HepG2 (cell line): ENCODE measurements around the gene NUP85. TPM values are rescaled to one million over a fixed set of nuclear protein-coding genes. Genes with fewer than 3 reads are reported as not detected.

Experiments
- NFKBIZ ChIP-seq: IDR thresholded peaks from 2 replicates; pipeline ENCODE4 v1.6.1; 2018; ENCODE audit warnings: missing genetic modification reagents, missing compliant biosample characterization
- RBFOX2 ChIP-seq: fragments of 200-400 bp; formaldehyde crosslinking; IDR thresholded peaks from 2 replicates; pipeline ENCODE4 v1.6.1; 2017; ENCODE audit warnings: low read depth, mild to moderate bottlenecking, low read length
- SOX6 ChIP-seq, 2 experiments: fragments of 450-650 bp in 1 of 2; sonication (generic) in 1 of 2; formaldehyde crosslinking in 1 of 2; IDR thresholded peaks; 2 replicates each; pipeline versions ENCODE4 v1.4.0 to v1.6.1; 2017 to 2020; ENCODE audit warnings: antibody characterized with exemption in 1 of 2, mild to moderate bottlenecking in 1 of 2, missing genetic modification reagents in 1 of 2
- TCF12 ChIP-seq, 2 experiments: fragments of 450-650 bp in 1 of 2; sonication (generic) in 1 of 2; formaldehyde crosslinking in 1 of 2; IDR thresholded peaks; 2 replicates each; pipeline versions ENCODE4 v1.6.1 to v1.8.0; 2017 to 2022; ENCODE audit warnings: antibody characterized with exemption in 1 of 2, mild to moderate bottlenecking in 1 of 2, missing genetic modification reagents in 1 of 2, moderate library complexity in 1 of 2
- ZFP37 ChIP-seq: sonication (generic); formaldehyde crosslinking; IDR thresholded peaks from 2 replicates; pipeline ENCODE4 v1.4.0; 2020; ENCODE audit warnings: missing genetic modification reagents, borderline replicate concordance
- polyA plus RNA-seq, 8 experiments: library from polyadenylated mRNA; depleted of rRNA in 3 of 8; stranded (reverse) in 7 of 8; unstranded in 1 of 8; fragments of >200 nt; fragmentation: Illumina TruSeq in 4 of 8; extraction: Trizol in 4 of 8; gene quantifications; 2 replicates each; pipeline versions ENCODE4 v1.2.1 to v1.2.3, GENCODE V29; 2011 to 2016; ENCODE audit warnings: low read depth in 4 of 8, missing spikeins in 1 of 8, mixed read lengths in 1 of 8; ENCODE audit not compliant: insufficient read depth in 1 of 8
- total RNA-seq, 5 experiments: library from RNA; depleted of rRNA; stranded (reverse); fragments of >200 nt; fragmentation: Illumina TruSeq; extraction: Trizol; gene quantifications; 2 replicates each; pipeline ENCODE4 v1.2.3, GENCODE V29; 2016; ENCODE audit warnings: low read depth in 1 of 5
- TF ChIP-seq, protein P1 (sequence below): sonication (generic); formaldehyde crosslinking; IDR thresholded peaks from 2 replicates; pipeline ENCODE4 v1.8.1; 2023; ENCODE audit warnings: mild to moderate bottlenecking, missing genetic modification reagents, borderline replicate concordance
- TF ChIP-seq, protein P2 (sequence below): sonication (generic); formaldehyde crosslinking; IDR thresholded peaks from 2 replicates; pipeline ENCODE4 v1.4.0; 2020; ENCODE audit warnings: missing genetic modification reagents
- TF ChIP-seq, protein P3 (sequence below), 2 experiments: fragments of 450-650 bp in 1 of 2; sonication (generic) in 1 of 2; formaldehyde crosslinking in 1 of 2; IDR thresholded peaks; 2 replicates each; pipeline versions ENCODE4 v1.6.1 to v1.8.0; 2016 to 2022; ENCODE audit warnings: antibody characterized with exemption in 1 of 2, mild to moderate bottlenecking in 1 of 2, missing genetic modification reagents in 1 of 2
- TF ChIP-seq, protein P4 (sequence below): sonication (generic); formaldehyde crosslinking; conservative IDR thresholded peaks from 2 replicates; pipeline ENCODE4 v1.5.0; 2020; ENCODE audit warnings: missing genetic modification reagents

The NUP85 gene
- total and polyA plus RNA-seq, 2 of the 13 experiments (the other 11 are each of a cell fraction or from before 2014, with no cell fraction given) = 89.1 to 124 TPM

DNA sequence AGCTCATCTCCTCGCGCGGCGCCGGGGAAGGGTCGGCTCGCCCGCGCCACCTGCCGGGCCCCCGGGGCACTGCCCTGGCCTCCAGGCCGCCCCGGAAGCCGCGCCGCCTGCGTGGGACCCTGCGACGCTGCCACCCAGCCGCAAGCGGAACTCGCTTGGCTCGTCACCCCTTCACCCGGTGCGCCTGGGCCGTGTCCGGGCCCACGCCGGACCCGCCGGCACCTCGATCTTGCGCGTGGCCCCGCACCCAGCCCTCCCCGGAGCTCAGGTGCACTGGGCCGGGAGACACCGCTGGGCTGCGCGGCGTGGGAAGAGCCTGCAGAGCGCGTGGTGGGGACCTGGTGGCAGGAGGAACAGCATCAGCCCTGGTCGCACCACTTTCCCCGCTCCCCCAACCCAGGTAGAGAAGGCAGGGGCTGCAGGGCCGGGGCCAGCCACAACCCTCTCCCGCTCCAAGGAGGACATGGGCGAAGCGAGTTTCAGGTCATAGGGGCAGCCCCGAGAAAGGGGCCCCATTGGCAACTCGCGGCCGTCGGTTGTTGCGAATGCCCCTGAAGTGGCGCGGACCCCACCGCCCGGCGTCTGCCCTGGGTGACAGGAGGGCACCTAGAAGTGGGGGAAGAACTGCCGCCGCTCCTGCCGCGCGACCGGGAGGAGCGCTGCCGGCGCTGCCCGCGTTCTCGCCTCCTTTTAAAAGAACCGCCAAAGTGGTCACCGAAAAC lies 65.9 kb downstream of the NUP85 start (continued):
- TF ChIP-seq, protein P1, sequence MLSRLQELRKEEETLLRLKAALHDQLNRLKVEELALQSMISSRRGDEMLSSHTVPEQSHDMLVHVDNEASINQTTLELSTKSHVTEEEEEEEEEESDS = peak; percentile 33; the same call in 1 of the 2 replicates
- peak; percentile 87 for TF ChIP-seq RBFOX2
- TF ChIP-seq, protein P2, sequence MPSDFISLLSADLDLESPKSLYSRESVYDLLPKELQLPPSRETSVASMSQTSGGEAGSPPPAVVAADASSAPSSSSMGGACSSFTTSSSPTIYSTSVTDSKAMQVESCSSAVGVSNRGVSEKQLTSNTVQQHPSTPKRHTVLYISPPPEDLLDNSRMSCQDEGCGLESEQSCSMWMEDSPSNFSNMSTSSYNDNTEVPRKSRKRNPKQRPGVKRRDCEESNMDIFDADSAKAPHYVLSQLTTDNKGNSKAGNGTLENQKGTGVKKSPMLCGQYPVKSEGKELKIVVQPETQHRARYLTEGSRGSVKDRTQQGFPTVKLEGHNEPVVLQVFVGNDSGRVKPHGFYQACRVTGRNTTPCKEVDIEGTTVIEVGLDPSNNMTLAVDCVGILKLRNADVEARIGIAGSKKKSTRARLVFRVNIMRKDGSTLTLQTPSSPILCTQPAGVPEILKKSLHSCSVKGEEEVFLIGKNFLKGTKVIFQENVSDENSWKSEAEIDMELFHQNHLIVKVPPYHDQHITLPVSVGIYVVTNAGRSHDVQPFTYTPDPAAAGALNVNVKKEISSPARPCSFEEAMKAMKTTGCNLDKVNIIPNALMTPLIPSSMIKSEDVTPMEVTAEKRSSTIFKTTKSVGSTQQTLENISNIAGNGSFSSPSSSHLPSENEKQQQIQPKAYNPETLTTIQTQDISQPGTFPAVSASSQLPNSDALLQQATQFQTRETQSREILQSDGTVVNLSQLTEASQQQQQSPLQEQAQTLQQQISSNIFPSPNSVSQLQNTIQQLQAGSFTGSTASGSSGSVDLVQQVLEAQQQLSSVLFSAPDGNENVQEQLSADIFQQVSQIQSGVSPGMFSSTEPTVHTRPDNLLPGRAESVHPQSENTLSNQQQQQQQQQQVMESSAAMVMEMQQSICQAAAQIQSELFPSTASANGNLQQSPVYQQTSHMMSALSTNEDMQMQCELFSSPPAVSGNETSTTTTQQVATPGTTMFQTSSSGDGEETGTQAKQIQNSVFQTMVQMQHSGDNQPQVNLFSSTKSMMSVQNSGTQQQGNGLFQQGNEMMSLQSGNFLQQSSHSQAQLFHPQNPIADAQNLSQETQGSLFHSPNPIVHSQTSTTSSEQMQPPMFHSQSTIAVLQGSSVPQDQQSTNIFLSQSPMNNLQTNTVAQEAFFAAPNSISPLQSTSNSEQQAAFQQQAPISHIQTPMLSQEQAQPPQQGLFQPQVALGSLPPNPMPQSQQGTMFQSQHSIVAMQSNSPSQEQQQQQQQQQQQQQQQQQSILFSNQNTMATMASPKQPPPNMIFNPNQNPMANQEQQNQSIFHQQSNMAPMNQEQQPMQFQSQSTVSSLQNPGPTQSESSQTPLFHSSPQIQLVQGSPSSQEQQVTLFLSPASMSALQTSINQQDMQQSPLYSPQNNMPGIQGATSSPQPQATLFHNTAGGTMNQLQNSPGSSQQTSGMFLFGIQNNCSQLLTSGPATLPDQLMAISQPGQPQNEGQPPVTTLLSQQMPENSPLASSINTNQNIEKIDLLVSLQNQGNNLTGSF (CRISPR knock-in tag) = peak; percentile 60; the same call in 1 of the 2 replicates
- no peak for TF ChIP-seq NFKBIZ (CRISPR knock-in tag)
- TF ChIP-seq, protein P3, sequence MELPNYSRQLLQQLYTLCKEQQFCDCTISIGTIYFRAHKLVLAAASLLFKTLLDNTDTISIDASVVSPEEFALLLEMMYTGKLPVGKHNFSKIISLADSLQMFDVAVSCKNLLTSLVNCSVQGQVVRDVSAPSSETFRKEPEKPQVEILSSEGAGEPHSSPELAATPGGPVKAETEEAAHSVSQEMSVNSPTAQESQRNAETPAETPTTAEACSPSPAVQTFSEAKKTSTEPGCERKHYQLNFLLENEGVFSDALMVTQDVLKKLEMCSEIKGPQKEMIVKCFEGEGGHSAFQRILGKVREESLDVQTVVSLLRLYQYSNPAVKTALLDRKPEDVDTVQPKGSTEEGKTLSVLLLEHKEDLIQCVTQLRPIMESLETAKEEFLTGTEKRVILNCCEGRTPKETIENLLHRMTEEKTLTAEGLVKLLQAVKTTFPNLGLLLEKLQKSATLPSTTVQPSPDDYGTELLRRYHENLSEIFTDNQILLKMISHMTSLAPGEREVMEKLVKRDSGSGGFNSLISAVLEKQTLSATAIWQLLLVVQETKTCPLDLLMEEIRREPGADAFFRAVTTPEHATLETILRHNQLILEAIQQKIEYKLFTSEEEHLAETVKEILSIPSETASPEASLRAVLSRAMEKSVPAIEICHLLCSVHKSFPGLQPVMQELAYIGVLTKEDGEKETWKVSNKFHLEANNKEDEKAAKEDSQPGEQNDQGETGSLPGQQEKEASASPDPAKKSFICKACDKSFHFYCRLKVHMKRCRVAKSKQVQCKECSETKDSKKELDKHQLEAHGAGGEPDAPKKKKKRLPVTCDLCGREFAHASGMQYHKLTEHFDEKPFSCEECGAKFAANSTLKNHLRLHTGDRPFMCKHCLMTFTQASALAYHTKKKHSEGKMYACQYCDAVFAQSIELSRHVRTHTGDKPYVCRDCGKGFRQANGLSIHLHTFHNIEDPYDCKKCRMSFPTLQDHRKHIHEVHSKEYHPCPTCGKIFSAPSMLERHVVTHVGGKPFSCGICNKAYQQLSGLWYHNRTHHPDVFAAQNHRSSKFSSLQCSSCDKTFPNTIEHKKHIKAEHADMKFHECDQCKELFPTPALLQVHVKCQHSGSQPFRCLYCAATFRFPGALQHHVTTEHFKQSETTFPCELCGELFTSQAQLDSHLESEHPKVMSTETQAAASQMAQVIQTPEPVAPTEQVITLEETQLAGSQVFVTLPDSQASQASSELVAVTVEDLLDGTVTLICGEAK (IDR thresholded peaks at IDR 0.05) = no peak
- TF ChIP-seq, protein P3 (CRISPR knock-in tag; IDR thresholded peaks at IDR 0.05) = 0 out of 2 replicates have a peak, but pooled peaks have one; percentile 52
- TF ChIP-seq, protein P4, sequence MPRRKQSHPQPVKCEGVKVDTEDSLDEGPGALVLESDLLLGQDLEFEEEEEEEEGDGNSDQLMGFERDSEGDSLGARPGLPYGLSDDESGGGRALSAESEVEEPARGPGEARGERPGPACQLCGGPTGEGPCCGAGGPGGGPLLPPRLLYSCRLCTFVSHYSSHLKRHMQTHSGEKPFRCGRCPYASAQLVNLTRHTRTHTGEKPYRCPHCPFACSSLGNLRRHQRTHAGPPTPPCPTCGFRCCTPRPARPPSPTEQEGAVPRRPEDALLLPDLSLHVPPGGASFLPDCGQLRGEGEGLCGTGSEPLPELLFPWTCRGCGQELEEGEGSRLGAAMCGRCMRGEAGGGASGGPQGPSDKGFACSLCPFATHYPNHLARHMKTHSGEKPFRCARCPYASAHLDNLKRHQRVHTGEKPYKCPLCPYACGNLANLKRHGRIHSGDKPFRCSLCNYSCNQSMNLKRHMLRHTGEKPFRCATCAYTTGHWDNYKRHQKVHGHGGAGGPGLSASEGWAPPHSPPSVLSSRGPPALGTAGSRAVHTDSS = peak; percentile 30; the same call in 1 of the 2 replicates
- TF ChIP-seq ZFP37 = no peak
- no peak for TF ChIP-seq SOX6 (IDR thresholded peaks at IDR 0.05)
- peak; percentile 51 for TF ChIP-seq SOX6 (CRISPR knock-in tag; IDR thresholded peaks at IDR 0.05)
- no peak for TF ChIP-seq TCF12 (IDR thresholded peaks at IDR 0.05)
- peak; percentile 93 for TF ChIP-seq TCF12 (CRISPR knock-in tag; IDR thresholded peaks at IDR 0.05)
